ENCODE results near the gene FAT4. TPM values are rescaled to one million over a fixed set of nuclear protein-coding genes. Genes with fewer than 3 reads are reported as not detected.

FAT4 gene
- total and polyA plus RNA-seq, 2 of the 8 experiments (the other 6 are each of a cell fraction or from before 2014, with no cell fraction given): 1.3 to 5.3 TPM

DNA sequence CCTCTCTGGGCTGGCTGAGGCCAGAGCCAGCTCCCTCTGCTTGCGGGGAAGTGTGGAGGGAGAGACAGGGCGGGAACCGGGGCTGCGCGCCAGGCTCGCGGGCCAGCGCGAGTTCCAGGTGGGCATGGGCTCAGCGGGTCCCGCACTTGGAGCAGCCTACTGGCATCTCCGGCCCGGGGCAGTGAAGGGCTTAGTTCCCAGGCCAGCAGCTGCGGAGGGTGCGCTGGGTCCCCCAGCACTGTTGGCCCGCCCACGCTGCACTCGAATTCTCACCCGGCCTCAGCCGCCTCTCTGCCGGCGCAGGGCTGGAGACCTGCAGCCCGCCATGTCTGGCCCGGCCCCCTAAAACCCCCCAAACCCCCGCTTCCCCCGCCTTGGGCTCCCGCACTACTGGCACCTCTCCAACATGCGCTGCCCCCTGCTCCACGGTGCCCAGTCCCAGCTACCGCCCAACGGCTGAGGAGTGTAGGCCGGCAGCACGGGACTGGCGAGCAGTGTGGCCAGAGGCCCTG, 33.8 kb upstream of the FAT4 start (continued):
- TF ChIP-seq PHF8 (conservative IDR thresholded peaks at IDR 0.05; ENCODE audit: low read depth, low read length) (no peak), RNF2 (IDR thresholded peaks at IDR 0.05; ENCODE audit: borderline replicate concordance, low read depth, low read length, missing control alignments, poor library complexity, severe bottlenecking) (no peak)
